COLO668 (cell line): Measurements from ENCODE around the gene PSD.
"Not testable (repeated sequence)": the region's sequence is repeated elsewhere in the genome, so short reads cannot be mapped to it uniquely, and the experiment has no call there.

Experiments used
- DNase-seq: peaks from one replicate; lab custom pipeline; 2025; ENCODE audit not compliant: unreplicated experiment; lab: John Stamatoyannopoulos, UW

The PSD gene

DNA sequence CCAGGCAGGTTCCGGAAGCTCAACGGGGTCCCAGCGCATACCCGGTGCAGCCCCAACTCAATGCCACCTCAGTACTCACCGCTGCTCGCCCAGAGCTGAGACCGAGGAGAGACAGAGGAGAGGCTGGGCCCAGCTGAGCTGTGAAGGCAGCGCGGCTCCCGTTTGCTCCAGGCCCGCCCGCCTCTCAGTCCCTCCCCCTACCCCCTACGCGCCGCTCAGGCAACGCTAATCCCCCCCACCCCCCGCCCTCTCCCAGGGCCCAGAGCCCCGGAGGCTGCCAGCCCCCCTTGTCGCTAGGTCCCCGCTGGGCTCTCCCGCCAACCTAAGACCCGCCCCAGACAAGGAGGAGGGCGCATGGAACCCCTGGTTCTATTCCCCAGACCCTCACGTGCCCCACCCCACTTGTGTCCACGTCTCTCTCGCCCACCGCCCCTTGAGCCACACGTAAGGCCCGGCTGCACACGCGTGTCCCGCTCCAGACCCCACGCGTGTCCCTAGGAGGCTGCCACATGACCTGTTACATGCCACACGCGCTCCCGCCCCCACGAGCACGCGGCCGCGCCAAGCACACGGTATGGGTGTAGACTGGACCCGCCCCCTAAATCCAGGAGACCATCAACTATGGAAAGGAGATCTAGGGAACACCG is at the start of gene PSD:
Gene PSD, minus strand, starts transcription at position 164 of the 647 bp plus-strand sequence. CDS start 1,747 bp downstream, outside the sequence.
- DNase-seq, result peak; percentile 72

DNA sequence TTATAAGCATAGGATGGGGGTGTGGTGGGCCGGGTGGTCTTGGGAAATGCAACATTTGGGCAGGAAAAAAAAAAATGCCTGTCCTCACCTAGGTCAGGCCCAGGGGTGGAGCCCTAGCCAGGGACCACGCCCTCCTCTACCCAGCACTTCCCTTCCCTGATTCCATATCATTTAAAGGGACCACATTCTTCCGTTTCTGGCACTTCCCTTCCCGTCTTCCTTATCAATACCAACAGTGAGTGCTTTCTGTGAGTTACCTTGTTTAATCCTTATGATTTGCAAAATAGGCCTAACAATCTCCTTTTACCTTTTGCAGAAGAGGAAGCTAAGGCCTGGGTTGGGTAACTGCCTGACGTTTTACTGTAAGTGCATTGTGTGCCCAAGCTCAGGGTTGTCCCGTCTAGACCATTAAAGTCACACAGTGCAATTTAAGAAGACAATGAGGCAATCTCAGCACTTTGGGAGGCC is 49.4 kb upstream of the PSD start:
- DNase-seq, result no peak

DNA sequence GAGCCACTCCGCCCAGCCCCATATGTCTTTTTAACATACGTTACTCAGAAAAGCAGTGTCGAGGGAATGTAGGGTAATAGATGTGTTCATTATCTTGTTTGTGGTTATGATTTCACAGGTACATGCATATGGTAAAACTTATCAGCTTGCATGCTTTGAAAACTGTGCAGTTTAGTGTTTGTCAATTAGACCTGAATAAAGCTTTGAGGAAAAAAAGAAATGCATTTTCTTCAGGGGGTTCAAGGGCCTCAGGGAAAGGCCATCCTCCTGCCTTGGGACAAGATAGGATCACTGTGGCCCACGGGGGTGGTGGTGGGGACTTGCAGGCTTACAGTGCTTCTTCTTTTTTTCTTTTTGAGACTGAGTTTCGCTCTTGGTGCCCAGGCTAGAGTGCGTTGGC is 48.7 kb upstream of the PSD start:
- no peak for DNase-seq

DNA sequence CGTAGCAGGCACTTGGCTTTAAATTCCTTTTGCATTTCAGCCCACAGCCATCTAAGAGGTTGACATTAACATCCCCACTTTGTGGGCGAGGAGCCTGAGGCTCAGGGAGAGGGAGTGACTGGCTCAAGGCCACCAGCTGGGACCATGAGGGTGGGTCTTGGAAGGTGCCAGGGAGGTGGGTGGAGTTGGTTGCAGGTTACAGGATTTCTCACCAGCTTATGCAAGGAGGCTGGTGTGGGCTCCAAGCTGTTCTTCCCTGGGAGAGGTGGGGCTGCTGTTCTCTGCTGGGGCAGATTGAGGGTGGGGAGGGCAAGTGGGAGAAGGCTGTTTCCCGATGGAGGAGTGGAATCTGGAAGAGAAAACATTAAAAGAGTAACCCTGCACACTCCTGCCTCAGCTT is 46.9 kb upstream of the PSD start:
- DNase-seq, result no peak

DNA sequence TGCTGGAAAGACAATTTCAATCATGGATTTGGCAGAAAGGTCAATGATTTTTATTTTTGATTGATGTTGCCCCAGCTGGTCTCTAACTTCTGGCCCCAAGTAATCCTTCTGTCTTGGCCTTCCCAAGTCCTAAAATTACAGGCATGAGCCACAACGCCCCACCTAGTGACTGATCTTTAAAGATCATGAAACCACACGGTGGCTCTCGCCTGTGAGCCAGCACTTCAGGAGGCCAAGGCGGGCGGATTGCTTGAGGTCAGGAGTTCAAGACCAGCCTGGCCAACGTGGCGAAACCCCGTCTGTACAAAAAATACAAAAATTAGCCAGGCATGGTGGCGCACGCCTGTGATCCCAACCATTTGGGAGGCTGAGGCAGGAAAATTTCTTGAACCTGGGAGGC is 45.4 kb upstream of the PSD start:
- no peak for DNase-seq

GRCh38 chr10:102462512-102463054 is 44.0 kb upstream of the PSD start:
- DNase-seq, result peak; percentile 17

DNA sequence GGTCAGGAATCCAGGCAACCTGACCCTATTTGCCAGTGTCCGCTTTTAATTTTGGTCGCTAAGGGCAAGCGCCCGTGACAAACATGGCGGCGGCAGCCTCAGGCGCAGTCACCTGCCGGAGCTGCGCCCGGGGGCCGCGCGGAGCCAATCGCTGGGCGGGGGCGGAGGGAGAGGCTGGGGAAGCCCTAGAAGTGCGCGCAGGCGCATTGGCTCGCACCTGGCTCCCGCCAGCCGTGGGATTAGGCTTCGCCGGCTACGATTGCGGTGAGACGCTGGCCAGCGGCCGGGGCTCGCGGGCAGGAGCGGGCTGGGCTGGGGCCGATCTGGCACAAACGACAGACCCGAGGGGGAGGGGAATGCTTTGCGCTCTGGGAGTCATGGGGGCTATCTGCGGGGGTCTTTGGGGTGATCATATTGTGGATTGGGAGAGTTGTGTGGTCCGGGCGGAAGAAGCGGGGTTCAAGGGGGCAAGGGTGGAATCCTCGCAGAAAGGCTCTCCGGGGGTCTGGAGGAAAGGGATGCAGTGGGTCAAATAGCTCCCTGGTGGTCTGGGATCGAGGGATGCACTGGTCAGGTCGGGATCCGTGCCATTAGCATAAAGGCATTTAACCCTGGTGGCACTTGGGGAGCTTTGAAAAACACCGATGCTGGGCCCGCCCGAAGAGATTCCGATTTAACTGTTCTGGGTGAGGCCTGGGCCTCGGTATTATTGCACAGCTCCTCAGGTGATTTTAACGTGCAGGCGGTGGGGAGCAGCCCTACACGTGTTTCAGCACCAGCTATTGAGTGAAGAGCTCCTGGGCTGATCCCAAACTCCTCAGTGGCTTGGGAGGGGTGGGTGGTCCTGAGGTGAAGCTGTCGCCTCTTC is 42.8 kb upstream of the PSD start:
- peak; percentile 96 for DNase-seq

- DNase-seq, result no peak
These were observed 42.2 kb upstream of the PSD start for GRCh38 chr10:102460836-102461186.

- no peak for DNase-seq
These were observed 40.1 kb upstream of the PSD start for GRCh38 chr10:102458656-102459055.

DNA sequence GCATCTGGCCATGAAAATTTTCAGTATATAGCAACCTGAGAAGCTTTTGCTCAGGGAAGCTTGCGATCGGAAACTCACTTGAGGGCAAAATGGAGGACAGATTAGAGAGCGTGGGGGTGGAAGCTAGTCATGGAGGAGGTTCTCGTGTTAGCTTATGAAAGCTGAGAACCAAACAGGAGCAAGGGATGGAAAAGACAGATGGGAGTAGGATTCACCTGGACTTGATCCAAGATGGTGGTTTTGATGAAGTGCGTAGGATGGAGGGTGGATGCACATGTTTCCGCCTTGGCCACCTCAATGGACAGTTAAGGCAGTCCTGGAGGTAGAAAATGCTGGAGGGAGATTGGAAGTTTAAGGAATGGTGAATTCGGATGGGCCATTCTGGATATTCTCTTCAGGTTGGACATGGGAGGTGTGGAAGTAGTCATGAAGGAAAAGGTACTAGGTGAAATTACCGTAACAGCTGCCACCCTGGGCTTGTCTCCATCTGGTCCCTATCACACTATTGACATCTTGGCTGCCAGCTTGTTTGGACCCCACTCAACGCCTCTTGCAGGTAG is 39.1 kb upstream of the PSD start:
- no peak for DNase-seq

GRCh38 chr10:102455893-102456471 is 37.4 kb upstream of the PSD start:
- DNase-seq, result no peak

DNA sequence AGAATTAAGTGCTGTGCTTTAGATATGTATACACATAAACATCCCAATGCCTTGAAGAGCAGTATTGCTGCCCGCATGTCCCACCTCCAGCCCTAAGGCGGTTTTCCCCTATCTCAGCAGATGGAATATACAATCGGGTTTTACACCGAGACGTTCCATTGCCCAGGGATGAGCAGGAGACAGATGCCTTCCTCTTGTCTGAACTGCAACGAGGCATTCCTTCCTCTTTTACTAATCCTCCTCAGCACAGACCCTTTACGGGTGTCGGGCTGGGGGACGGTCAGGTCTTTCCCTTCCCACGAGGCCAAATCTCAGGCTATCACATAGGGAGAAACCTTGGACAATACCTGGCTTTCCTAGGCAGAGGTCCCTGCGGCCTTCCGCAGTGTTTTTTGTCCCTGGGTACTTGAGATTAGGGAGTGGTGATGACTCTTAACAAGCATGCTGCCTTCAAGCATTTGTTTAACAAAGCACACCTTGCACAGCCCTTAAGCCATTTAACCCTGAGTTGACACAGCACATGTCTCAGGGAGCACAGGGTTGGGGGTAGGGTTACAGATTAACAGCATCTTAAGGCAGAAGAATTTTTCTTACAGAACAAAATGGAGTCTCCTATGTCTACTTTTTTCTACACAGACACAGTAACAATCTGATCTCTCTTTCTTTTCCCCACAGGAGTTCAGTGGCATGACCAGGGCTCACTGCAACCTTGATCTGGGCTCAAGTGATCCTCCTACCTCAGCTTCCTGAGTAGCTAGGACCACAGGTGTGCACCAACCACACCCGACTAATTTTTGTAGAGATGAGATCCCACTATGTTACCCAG is 36.3 kb upstream of the PSD start:
- not testable (repeated sequence) for DNase-seq

DNA sequence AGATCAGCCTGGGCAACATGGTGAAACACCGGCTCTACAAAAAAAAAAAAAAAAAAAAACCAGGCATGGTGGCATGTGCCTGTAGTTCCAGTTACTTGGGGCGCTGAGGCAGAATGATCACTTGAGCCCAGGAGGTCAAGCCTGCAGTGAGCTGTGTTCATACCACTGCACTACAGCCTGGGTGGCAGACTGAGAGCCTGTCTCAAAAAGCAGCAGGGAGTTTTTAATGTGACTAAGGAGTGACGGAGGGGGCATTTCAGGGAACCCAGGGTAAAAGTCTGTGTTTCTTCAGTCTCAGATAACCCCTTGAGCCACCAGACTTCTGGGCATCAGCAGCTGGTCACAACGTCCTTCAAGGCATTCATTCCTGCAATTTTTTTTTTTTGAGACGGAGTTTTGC is 34.9 kb upstream of the PSD start:
- no peak for DNase-seq

GRCh38 chr10:102452672-102453340 is 34.2 kb upstream of the PSD start:
- DNase-seq, result peak; percentile 51

DNA sequence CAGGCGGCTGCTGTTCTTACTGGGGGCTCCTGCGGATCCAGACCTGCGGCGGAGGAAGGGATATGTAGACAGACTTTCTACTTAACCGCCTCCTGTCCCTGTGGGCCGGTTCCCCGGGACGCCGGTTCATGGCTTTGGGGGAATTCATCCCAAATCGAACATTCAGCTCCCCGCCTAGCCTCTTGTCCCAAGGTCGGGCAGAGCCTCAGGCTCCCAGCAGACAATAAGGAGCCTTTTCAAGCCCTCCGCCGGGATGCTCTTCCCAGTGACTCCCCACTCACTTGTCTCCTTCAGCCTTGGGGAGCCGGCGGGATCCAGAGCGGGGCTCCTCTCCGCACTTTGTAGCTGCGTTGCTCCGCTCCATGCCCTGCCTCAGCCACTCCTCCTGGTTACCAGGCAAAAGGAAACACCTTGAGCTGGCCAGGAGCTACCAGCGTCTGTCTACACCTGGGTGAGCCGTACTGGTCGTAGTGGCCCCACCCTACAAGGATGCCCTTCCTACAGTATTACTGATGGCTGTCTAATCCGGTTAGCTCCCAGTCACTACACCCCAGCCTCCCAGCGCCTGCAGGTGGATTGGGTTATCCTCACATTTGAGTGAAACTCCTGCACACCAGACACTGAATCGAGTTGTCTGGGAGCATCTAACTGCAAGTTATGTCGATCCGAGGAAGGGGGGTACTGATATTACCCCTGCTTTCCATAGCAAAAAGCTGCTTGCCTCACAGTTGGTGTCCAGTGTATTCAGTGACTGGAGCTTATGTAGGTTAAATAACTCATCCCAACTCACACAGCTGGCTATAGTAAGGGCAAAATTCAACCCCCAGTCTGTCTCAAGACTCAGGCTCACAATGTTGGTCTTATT is 32.8 kb upstream of the PSD start, which contains the start of gene C10orf95:
Gene C10orf95, minus strand, starts transcription at position 439 of the 865 bp plus-strand sequence. CDS start 450 bp downstream, outside the sequence.
- peak; percentile 27 for DNase-seq

- DNase-seq, result peak; percentile 95
These were observed 32.0 kb upstream of the PSD start for GRCh38 chr10:102450374-102451104.

GRCh38 chr10:102450124-102450373 is 31.5 kb upstream of the PSD start:
- DNase-seq, result no peak

- DNase-seq, result peak; percentile 77
These were observed 30.9 kb upstream of the PSD start for GRCh38 chr10:102449321-102450123.
